ENCODE measurements around the gene MTUS2. TPM values are rescaled to one million over a fixed set of nuclear protein-coding genes. Genes with fewer than 3 reads are reported as not detected.

Gene MTUS2
- total RNA-seq, 1 experiment from 2014 or later = 0.11 TPM

DNA sequence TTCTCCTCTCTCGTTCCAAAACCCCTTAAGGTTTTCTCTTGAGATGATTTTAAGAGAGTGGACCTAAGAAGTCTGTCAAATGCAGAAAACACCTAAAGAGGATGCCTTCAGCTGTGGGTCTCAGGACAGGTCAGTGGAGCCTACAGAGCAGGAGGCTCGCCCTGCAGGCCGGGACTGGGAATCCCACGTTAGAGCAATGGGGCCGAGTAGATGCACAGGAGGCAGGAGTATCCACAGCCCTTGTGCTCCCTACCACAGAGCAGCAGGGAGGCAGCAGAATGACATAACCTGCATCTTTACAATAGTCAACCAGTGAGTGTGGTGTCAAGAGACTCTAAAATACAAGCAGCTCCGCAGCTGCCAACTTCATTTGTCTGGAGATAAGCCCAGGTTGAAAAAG is 229.4 kb downstream of the MTUS2 start:
- TF ChIP-seq EZH2 (IDR thresholded peaks at IDR 0.05; ENCODE audit: borderline replicate concordance, low read depth, low read length, poor library complexity, severe bottlenecking) = no peak
- no peaks in the 10 kb centered on the region for H3K4me1 ChIP-seq (ENCODE audit: insufficient read depth, low read length, poor library complexity, severe bottlenecking)
- no peaks in the 10 kb centered on the region for H3K27me3 ChIP-seq (replicated peaks; ENCODE audit: insufficient read depth, low read depth, low read length, poor library complexity)
- no peaks in the 10 kb centered on the region for H3K36me3 ChIP-seq (ENCODE audit: insufficient read depth, low read length, poor library complexity, severe bottlenecking)
- CTCF ChIA-PET = no interaction called here
- no peaks in the 10 kb centered on the region for H3K9me3 ChIP-seq (ENCODE audit: low read depth, low read length, poor library complexity, severe bottlenecking)
- DNase-seq (ENCODE audit: low spot score) = no peak
- H3K4me3 ChIP-seq (ENCODE audit: low read depth, low read length, poor library complexity, severe bottlenecking) = no peak overlapping the region
- BruUV-seq (replicated peaks) = no TSS peak
- intact Hi-C loops (cut with micrococcal nuclease; ENCODE audit: unreplicated experiment) = no loop called here
- POLR2A ChIA-PET (ENCODE audit: low non-redundant PET) = no interaction called here
- no peak overlapping the region for H3K27ac ChIP-seq (ENCODE audit: low read depth, low read length, poor library complexity, severe bottlenecking)

GRCh38 chr13:29050719-29051118 is 230.6 kb downstream of the MTUS2 start:
- DNase-seq (ENCODE audit: low spot score) = no peak
- no peaks in the 10 kb centered on the region for H3K36me3 ChIP-seq (ENCODE audit: insufficient read depth, low read length, poor library complexity, severe bottlenecking)
- BruUV-seq (replicated peaks) = no TSS peak
- no peak overlapping the region for H3K27ac ChIP-seq (ENCODE audit: low read depth, low read length, poor library complexity, severe bottlenecking)
- no peak for TF ChIP-seq EZH2 (IDR thresholded peaks at IDR 0.05; ENCODE audit: borderline replicate concordance, low read depth, low read length, poor library complexity, severe bottlenecking)
- TF ChIP-seq, protein P1, sequence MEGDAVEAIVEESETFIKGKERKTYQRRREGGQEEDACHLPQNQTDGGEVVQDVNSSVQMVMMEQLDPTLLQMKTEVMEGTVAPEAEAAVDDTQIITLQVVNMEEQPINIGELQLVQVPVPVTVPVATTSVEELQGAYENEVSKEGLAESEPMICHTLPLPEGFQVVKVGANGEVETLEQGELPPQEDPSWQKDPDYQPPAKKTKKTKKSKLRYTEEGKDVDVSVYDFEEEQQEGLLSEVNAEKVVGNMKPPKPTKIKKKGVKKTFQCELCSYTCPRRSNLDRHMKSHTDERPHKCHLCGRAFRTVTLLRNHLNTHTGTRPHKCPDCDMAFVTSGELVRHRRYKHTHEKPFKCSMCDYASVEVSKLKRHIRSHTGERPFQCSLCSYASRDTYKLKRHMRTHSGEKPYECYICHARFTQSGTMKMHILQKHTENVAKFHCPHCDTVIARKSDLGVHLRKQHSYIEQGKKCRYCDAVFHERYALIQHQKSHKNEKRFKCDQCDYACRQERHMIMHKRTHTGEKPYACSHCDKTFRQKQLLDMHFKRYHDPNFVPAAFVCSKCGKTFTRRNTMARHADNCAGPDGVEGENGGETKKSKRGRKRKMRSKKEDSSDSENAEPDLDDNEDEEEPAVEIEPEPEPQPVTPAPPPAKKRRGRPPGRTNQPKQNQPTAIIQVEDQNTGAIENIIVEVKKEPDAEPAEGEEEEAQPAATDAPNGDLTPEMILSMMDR (conservative IDR thresholded peaks at IDR 0.05; ENCODE audit: low read depth, low read length) = no peak
- ChIA-PET CTCF (no interaction called here), POLR2A (ENCODE audit: low non-redundant PET) (no interaction called here)
- H3K4me3 ChIP-seq (ENCODE audit: low read depth, low read length, poor library complexity, severe bottlenecking) = no peak overlapping the region
- H3K27me3 ChIP-seq (replicated peaks; ENCODE audit: insufficient read depth, low read depth, low read length, poor library complexity) = no peaks in the 10 kb centered on the region
- no peaks in the 10 kb centered on the region for H3K4me1 ChIP-seq (ENCODE audit: insufficient read depth, low read length, poor library complexity, severe bottlenecking)
- no peaks in the 10 kb centered on the region for H3K9me3 ChIP-seq (ENCODE audit: low read depth, low read length, poor library complexity, severe bottlenecking)
- intact Hi-C loops (cut with micrococcal nuclease; ENCODE audit: unreplicated experiment) = no loop called here

- H3K4me3 ChIP-seq (ENCODE audit: low read depth, low read length, poor library complexity, severe bottlenecking) = no peak overlapping the region
- TF ChIP-seq EZH2 (IDR thresholded peaks at IDR 0.05; ENCODE audit: borderline replicate concordance, low read depth, low read length, poor library complexity, severe bottlenecking) = no peak
- TF ChIP-seq, protein P1 (conservative IDR thresholded peaks at IDR 0.05; ENCODE audit: low read depth, low read length) = no peak
- H3K27ac ChIP-seq (ENCODE audit: low read depth, low read length, poor library complexity, severe bottlenecking) = no peak overlapping the region
- no peaks in the 10 kb centered on the region for H3K4me1 ChIP-seq (ENCODE audit: insufficient read depth, low read length, poor library complexity, severe bottlenecking)
- H3K27me3 ChIP-seq (replicated peaks; ENCODE audit: insufficient read depth, low read depth, low read length, poor library complexity) = no peaks in the 10 kb centered on the region
- BruUV-seq (replicated peaks) = no TSS peak
- ChIA-PET POLR2A (ENCODE audit: low non-redundant PET) (no interaction called here), CTCF (no interaction called here)
- peaks cover 7% of the 10 kb centered on the region for H3K9me3 ChIP-seq (ENCODE audit: low read depth, low read length, poor library complexity, severe bottlenecking)
- intact Hi-C loops (cut with micrococcal nuclease; ENCODE audit: unreplicated experiment) = no loop called here
- no peak for DNase-seq (ENCODE audit: low spot score)
- no peaks in the 10 kb centered on the region for H3K36me3 ChIP-seq (ENCODE audit: insufficient read depth, low read length, poor library complexity, severe bottlenecking)
Observed at GRCh38 chr13:29059800-29060199, 239.7 kb downstream of the MTUS2 start.

GRCh38 chr13:29065142-29065541 is 245.0 kb downstream of the MTUS2 start:
- ChIA-PET POLR2A (ENCODE audit: low non-redundant PET) (no interaction called here), CTCF (no interaction called here)
- BruUV-seq (replicated peaks) = no TSS peak

More at GRCh38 chr13:29065142-29065541, 245.0 kb downstream of the MTUS2 start:
- H3K4me1 ChIP-seq (ENCODE audit: insufficient read depth, low read length, poor library complexity, severe bottlenecking) = no peaks in the 10 kb centered on the region
- DNase-seq (ENCODE audit: low spot score) = no peak
- no peak overlapping the region for H3K27ac ChIP-seq (ENCODE audit: low read depth, low read length, poor library complexity, severe bottlenecking)
- H3K27me3 ChIP-seq (replicated peaks; ENCODE audit: insufficient read depth, low read depth, low read length, poor library complexity) = no peaks in the 10 kb centered on the region
- intact Hi-C loops (cut with micrococcal nuclease; ENCODE audit: unreplicated experiment) = no loop called here
- H3K36me3 ChIP-seq (ENCODE audit: insufficient read depth, low read length, poor library complexity, severe bottlenecking) = no peaks in the 10 kb centered on the region
- no peak overlapping the region for H3K4me3 ChIP-seq (ENCODE audit: low read depth, low read length, poor library complexity, severe bottlenecking)
- no peaks in the 10 kb centered on the region for H3K9me3 ChIP-seq (ENCODE audit: low read depth, low read length, poor library complexity, severe bottlenecking)
- TF ChIP-seq, protein P1 (conservative IDR thresholded peaks at IDR 0.05; ENCODE audit: low read depth, low read length) = no peak
- TF ChIP-seq EZH2 (IDR thresholded peaks at IDR 0.05; ENCODE audit: borderline replicate concordance, low read depth, low read length, poor library complexity, severe bottlenecking) = no peak
